ENCODE results near the gene RAB4A.

Gene RAB4A

GRCh38 chr1:229270547-229271447, at the start of gene RAB4A:
Gene RAB4A, plus strand, starts transcription at chr1:229271111. Its CDS starts 229 bp downstream, at chr1:229271340.
- DNase-seq (ENCODE audit: low read depth) = peak; percentile 72

GRCh38 chr1:229222081-229222480, 48.8 kb upstream of the RAB4A start:
- DNase-seq (ENCODE audit: low read depth) = no peak

GRCh38 chr1:229223498-229223897, 47.4 kb upstream of the RAB4A start:
- no peak for DNase-seq (ENCODE audit: low read depth)

- no peak for DNase-seq (ENCODE audit: low read depth)
Observed at GRCh38 chr1:229224308-229224707, 46.6 kb upstream of the RAB4A start.

GRCh38 chr1:229225331-229225782, 45.6 kb upstream of the RAB4A start:
- no peak for DNase-seq (ENCODE audit: low read depth)

GRCh38 chr1:229226796-229227195, 44.1 kb upstream of the RAB4A start:
- no peak for DNase-seq (ENCODE audit: low read depth)

- DNase-seq (ENCODE audit: low read depth) = peak; percentile 31
Observed at GRCh38 chr1:229227298-229227919, 43.5 kb upstream of the RAB4A start.

GRCh38 chr1:229228522-229228921, 42.4 kb upstream of the RAB4A start:
- DNase-seq (ENCODE audit: low read depth) = no peak

- no peak for DNase-seq (ENCODE audit: low read depth)
Observed at GRCh38 chr1:229229137-229229720, 41.7 kb upstream of the RAB4A start.

- no peak for DNase-seq (ENCODE audit: low read depth)
Observed at GRCh38 chr1:229229721-229230139, 41.2 kb upstream of the RAB4A start.

- no peak for DNase-seq (ENCODE audit: low read depth)
Observed at GRCh38 chr1:229230140-229230892, 40.6 kb upstream of the RAB4A start.

GRCh38 chr1:229230893-229231753, 39.8 kb upstream of the RAB4A start:
- no peak for DNase-seq (ENCODE audit: low read depth)

GRCh38 chr1:229231754-229232119, 39.2 kb upstream of the RAB4A start:
- DNase-seq (ENCODE audit: low read depth) = no peak

GRCh38 chr1:229234870-229235472, 35.9 kb upstream of the RAB4A start:
- DNase-seq (ENCODE audit: low read depth) = no peak

- no peak for DNase-seq (ENCODE audit: low read depth)
Observed at GRCh38 chr1:229237320-229237719, 33.6 kb upstream of the RAB4A start.

GRCh38 chr1:229238231-229238630, 32.7 kb upstream of the RAB4A start:
- DNase-seq (ENCODE audit: low read depth) = no peak

- no peak for DNase-seq (ENCODE audit: low read depth)
Observed at GRCh38 chr1:229238674-229239415, 32.1 kb upstream of the RAB4A start.

GRCh38 chr1:229240532-229240931, 30.4 kb upstream of the RAB4A start:
- no peak for DNase-seq (ENCODE audit: low read depth)

- no peak for DNase-seq (ENCODE audit: low read depth)
Observed at GRCh38 chr1:229241390-229241789, 29.5 kb upstream of the RAB4A start.

- DNase-seq (ENCODE audit: low read depth) = no peak
Observed at GRCh38 chr1:229243638-229244037, 27.3 kb upstream of the RAB4A start.
